Fibroblast of villous mesenchyme (primary cell): ENCODE data around the gene KBTBD8. TPM values are rescaled to one million over a fixed set of nuclear protein-coding genes. Genes with fewer than 3 reads are reported as not detected.

Source experiments
- DNase-seq: peaks from one replicate; pipeline ENCODE4 v3.0.0-alpha.2; 2010; ENCODE audit warnings: low read depth
- H3K4me3 ChIP-seq: 2 replicates; pipeline ENCODE4 v1.5.1; 2011; ENCODE audit warnings: low read depth, mild to moderate bottlenecking, low read length
- total RNA-seq: library from RNA; depleted of rRNA; stranded (reverse); fragments of >200 nt; gene quantifications from 2 replicates; pipeline ENCODE4 v1.2.3, GENCODE V29; 2012
- TF ChIP-seq, protein P1 (sequence below): IDR thresholded peaks from 2 replicates; pipeline ENCODE4 v1.5.1; 2012; ENCODE audit warnings: low read depth, mild to moderate bottlenecking, low read length; ENCODE audit not compliant: insufficient read depth

Gene KBTBD8
- total RNA-seq, 1 donor, result 4.3 TPM

GRCh38 chr3:66957367-66957766 is 40.7 kb upstream of the KBTBD8 start:
- no peak overlapping the region for H3K4me3 ChIP-seq
- TF ChIP-seq, protein P1, sequence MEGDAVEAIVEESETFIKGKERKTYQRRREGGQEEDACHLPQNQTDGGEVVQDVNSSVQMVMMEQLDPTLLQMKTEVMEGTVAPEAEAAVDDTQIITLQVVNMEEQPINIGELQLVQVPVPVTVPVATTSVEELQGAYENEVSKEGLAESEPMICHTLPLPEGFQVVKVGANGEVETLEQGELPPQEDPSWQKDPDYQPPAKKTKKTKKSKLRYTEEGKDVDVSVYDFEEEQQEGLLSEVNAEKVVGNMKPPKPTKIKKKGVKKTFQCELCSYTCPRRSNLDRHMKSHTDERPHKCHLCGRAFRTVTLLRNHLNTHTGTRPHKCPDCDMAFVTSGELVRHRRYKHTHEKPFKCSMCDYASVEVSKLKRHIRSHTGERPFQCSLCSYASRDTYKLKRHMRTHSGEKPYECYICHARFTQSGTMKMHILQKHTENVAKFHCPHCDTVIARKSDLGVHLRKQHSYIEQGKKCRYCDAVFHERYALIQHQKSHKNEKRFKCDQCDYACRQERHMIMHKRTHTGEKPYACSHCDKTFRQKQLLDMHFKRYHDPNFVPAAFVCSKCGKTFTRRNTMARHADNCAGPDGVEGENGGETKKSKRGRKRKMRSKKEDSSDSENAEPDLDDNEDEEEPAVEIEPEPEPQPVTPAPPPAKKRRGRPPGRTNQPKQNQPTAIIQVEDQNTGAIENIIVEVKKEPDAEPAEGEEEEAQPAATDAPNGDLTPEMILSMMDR, result no peak
- DNase-seq, result no peak

GRCh38 chr3:66958067-66958466 is 40.0 kb upstream of the KBTBD8 start:
- no peak for DNase-seq
- H3K4me3 ChIP-seq, result no peak overlapping the region
- TF ChIP-seq, protein P1, result no peak

- H3K4me3 ChIP-seq, result no peak overlapping the region
- DNase-seq, result no peak
- TF ChIP-seq, protein P1, result no peak
These were observed 35.4 kb upstream of the KBTBD8 start for GRCh38 chr3:66962664-66963063.

DNA sequence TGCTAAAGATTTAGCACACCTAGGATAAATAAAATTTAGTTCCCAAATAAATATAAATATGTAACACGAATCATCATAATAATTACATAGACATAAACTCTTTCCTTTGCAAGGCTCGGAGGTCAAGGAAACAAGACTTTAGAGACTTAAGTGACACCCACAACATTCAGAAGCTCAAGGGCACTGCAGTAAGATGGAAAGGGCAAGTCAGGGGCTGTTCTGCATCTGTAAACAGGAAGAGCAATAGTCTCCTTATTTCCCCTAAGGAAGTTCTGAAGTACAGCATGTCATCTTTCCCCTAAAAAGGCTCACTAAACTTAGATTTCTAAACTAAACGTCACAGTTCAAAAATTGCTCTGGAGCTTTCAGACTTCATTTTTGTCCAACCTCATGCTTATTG is 26.9 kb upstream of the KBTBD8 start:
- H3K4me3 ChIP-seq, result no peak overlapping the region
- TF ChIP-seq, protein P1, result no peak
- no peak for DNase-seq

DNA sequence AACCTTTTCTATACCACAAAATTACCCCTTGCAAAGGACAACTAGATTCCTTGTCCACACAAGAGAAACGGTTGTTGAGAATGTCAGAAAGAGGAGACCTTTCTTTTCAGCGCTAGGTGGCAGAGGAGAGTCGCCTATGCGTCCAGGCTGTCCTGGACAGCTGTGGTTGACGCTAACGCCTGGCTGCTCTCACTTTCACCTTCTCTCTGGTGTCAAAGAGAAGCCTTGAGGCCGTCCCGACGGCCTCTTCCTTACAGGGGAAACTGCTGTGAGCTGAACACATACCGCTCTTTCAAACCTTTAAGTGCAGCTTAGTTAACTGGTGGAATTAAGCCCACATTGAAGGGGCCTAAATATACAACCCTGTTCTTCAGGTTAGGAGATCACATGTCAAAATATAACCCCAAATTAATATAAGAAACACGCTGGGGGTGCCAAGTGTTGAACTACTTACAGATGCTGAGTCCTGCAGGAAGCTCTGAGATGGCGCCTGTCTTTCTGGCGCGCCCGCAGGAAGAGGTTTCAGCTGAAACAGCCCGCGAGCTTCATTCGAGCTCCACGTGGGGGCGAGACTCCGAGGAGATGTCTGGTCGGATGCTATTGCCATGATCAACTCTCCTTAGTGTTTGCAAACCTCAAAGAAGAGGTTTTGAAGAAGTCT is 26.1 kb upstream of the KBTBD8 start:
- peak; percentile 80 for DNase-seq
- H3K4me3 ChIP-seq, result peak overlapping the region; percentile 51
- TF ChIP-seq, protein P1, result peak; percentile 93

GRCh38 chr3:66980791-66981190 is 17.3 kb upstream of the KBTBD8 start:
- DNase-seq, result no peak
- TF ChIP-seq, protein P1, result no peak
- no peak overlapping the region for H3K4me3 ChIP-seq

DNA sequence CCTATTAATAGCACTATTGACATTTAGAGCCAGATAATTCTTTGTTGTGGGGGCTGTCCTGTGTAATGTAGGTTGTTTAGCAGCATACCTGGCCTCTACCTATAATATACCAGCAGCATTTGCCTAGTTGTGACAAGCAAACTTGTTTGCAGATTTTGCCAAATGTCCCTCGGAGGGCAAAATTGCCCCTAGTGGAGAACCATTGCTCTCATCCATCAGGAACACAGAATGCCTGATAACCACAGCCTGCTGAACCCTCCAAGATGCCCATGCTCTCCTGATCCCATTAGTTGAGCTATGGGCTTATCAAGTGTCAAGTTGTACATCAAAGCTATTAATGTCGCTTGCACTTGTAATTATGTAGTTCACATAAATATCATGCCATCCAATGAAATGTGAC is 15.0 kb upstream of the KBTBD8 start:
- H3K4me3 ChIP-seq, result no peak overlapping the region
- DNase-seq, result no peak
- TF ChIP-seq, protein P1, result no peak
